Measurements from ENCODE around the gene CHD1L. TPM values are rescaled to one million over a fixed set of nuclear protein-coding genes. Genes with fewer than 3 reads are reported as not detected.

The CHD1L gene
- polyA plus RNA-seq, 3 donors, result 13.1 to 23.0 (median 15.2) TPM

- Histone ChIP-seq H3K4me2 (replicated peaks; ENCODE audit: extremely low read depth, low read length, poor library complexity, severe bottlenecking) (peak overlapping the region; percentile 58), H3K27ac (ENCODE audit: low read depth in 1 of 2, low read length in 2 of 2) (peak overlapping the region in 1 of 2 donors; percentile 70), H2AFZ (ENCODE audit: insufficient read depth, low read depth, low read length, poor library complexity, severe bottlenecking) (peak overlapping the region; percentile 27), H3K36me3 (replicated peaks in 1 of 2; ENCODE audit: control insufficient read depth in 1 of 2, insufficient read depth in 2 of 2, low read length in 2 of 2) (no peaks in the 10 kb centered on the region), H3K27me3 (ENCODE audit: control insufficient read depth in 2 of 2, insufficient read depth in 2 of 2, low read length in 2 of 2) (no peaks in the 10 kb centered on the region), H3K9me3 (replicated peaks in 1 of 2; ENCODE audit: control insufficient read depth in 1 of 2, insufficient read depth in 1 of 2, low read length in 2 of 2) (no peaks in the 10 kb centered on the region), H3K4me1 (ENCODE audit: control insufficient read depth in 1 of 2, insufficient read depth in 2 of 2, low read length in 2 of 2) (peaks cover 29 to 43% of the 10 kb centered on the region in 2 donors), H3K9ac (ENCODE audit: insufficient read depth, low read length, poor library complexity, severe bottlenecking) (no peak overlapping the region), H3K4me3 (replicated peaks in 1 of 3; ENCODE audit: low read depth in 2 of 3, low read length in 3 of 3) (peak overlapping the region in 1 of 3 experiments; percentile 57), H4K20me1 (ENCODE audit: insufficient read depth, low read length) (peaks cover 5% of the 10 kb centered on the region), H3K79me2 (ENCODE audit: insufficient read depth, low read length) (peaks cover 96% of the 10 kb centered on the region)
- no peaks in the 10 kb centered on the region for H3K9me3 Mint-ChIP-seq
- H3K36me3 Mint-ChIP-seq, result peaks cover 0 to 2% of the 10 kb centered on the region in 2 donors
- peak overlapping the region in 6 of 7 donors; percentile 37 to 85 (median 62) for H3K27ac Mint-ChIP-seq
- no peaks in the 10 kb centered on the region for H3K27me3 Mint-ChIP-seq (ENCODE audit: low read depth in 3 of 3)
- TF ChIP-seq CTCF (IDR thresholded peaks at IDR 0.05), result no peak
- intact Hi-C loops (cut with micrococcal nuclease), result loop anchor here in 1 of 2 donors (10.0 kb wide), 1 partner anchor 162 kb away; no protein-coding TSS in a partner anchor
- WGBS (ENCODE audit: insufficient coverage), result 9% methylated on average over 1 of the region's 2 CpGs
- H3K4me3 Mint-ChIP-seq, result no peak overlapping the region
- peaks cover 42% of the 10 kb centered on the region for H3K4me1 Mint-ChIP-seq
- peak; percentile 13 to 56 (median 34) for DNase-seq
Measured at GRCh38 chr1:147246910-147247655, 4.6 kb downstream of the CHD1L start.

- no peak for TF ChIP-seq CTCF (IDR thresholded peaks at IDR 0.05)
- DNase-seq, result no peak
- Mint-ChIP-seq H3K27me3 (ENCODE audit: low read depth in 3 of 3) (no peaks in the 10 kb centered on the region), H3K9me3 (no peaks in the 10 kb centered on the region), H3K27ac (peak overlapping the region in 5 of 7 donors; percentile 16 to 80 (median 65)), H3K36me3 (peaks cover 5 to 7% of the 10 kb centered on the region in 2 donors), H3K4me1 (peaks cover 40% of the 10 kb centered on the region), H3K4me3 (no peak overlapping the region)
- Histone ChIP-seq H3K36me3 (replicated peaks in 1 of 2; ENCODE audit: control insufficient read depth in 1 of 2, insufficient read depth in 2 of 2, low read length in 2 of 2) (peaks cover 0 to 6% of the 10 kb centered on the region in 2 donors), H4K20me1 (ENCODE audit: insufficient read depth, low read length) (peaks cover 5% of the 10 kb centered on the region), H2AFZ (ENCODE audit: insufficient read depth, low read depth, low read length, poor library complexity, severe bottlenecking) (no peak overlapping the region), H3K79me2 (ENCODE audit: insufficient read depth, low read length) (peaks cover 100% of the 10 kb centered on the region), H3K4me1 (ENCODE audit: control insufficient read depth in 1 of 2, insufficient read depth in 2 of 2, low read length in 2 of 2) (peaks cover 26 to 40% of the 10 kb centered on the region in 2 donors), H3K9ac (ENCODE audit: insufficient read depth, low read length, poor library complexity, severe bottlenecking) (no peak overlapping the region), H3K27ac (ENCODE audit: low read depth in 1 of 2, low read length in 2 of 2) (peak overlapping the region in 1 of 2 donors; percentile 70), H3K4me3 (replicated peaks in 1 of 3; ENCODE audit: low read depth in 2 of 3, low read length in 3 of 3) (no peak overlapping the region), H3K4me2 (replicated peaks; ENCODE audit: extremely low read depth, low read length, poor library complexity, severe bottlenecking) (no peak overlapping the region), H3K9me3 (replicated peaks in 1 of 2; ENCODE audit: control insufficient read depth in 1 of 2, insufficient read depth in 1 of 2, low read length in 2 of 2) (no peaks in the 10 kb centered on the region), H3K27me3 (ENCODE audit: control insufficient read depth in 2 of 2, insufficient read depth in 2 of 2, low read length in 2 of 2) (no peaks in the 10 kb centered on the region)
- intact Hi-C loops (cut with micrococcal nuclease), result loop anchor here in 1 of 2 donors (10.0 kb wide), 1 partner anchor 163 kb away; no protein-coding TSS in a partner anchor
- WGBS (ENCODE audit: insufficient coverage), result 100% methylated on average over 1 of the region's 4 CpGs
Measured at GRCh38 chr1:147247656-147248238, 5.3 kb downstream of the CHD1L start.
